ENCODE results near the gene VAX1.

- TF ChIP-seq EZH2 (IDR thresholded peaks at IDR 0.05; ENCODE audit: borderline replicate concordance, low read length) = no peak
- no peak for TF ChIP-seq CTCF (IDR thresholded peaks at IDR 0.05; ENCODE audit: low read length)
These were observed 1.6 kb downstream of the VAX1 start for GRCh38 chr10:117136391-117136975.
